Adrenal gland (tissue), 12 donors: ENCODE measurements around the gene RSAD2. TPM values are rescaled to one million over a fixed set of nuclear protein-coding genes. Genes with fewer than 3 reads are reported as not detected.
A peak's percentile ranks its signal among the peaks of the same experiment; 100 is the strongest.
"Not testable (repeated sequence)": the region's sequence is repeated elsewhere in the genome, so short reads cannot be mapped to it uniquely, and the experiment has no call there.

Source experiments
- DNase-seq, 7 donors: peaks; one replicate each; pipeline ENCODE4 v3.0.0-alpha.2; 2019 to 2020
- H3K27ac ChIP-seq, 5 donors: fragments of 200-600 bp; sonication (generic) in 4 of 5; 1 replicate in 3 of 5; 2 replicates in 2 of 5; pipeline versions ENCODE4 v1.5.1 to v1.8.0; 2016 to 2020; ENCODE audit warnings: mild to moderate bottlenecking in 1 of 5
- H3K27me3 ChIP-seq: fragments of 200-600 bp; 2 replicates; pipeline ENCODE4 v1.8.0; 2021
- H3K36me3 ChIP-seq, 2 donors: fragments of 200-600 bp; replicated peaks in 1 of 2; 1 replicate in 1 of 2; 2 replicates in 1 of 2; pipeline versions ENCODE4 v1.5.1 to v1.8.0; 2018 to 2022
- H3K4me1 ChIP-seq, 2 donors: fragments of 200-600 bp; replicated peaks in 1 of 2; 1 replicate in 1 of 2; 2 replicates in 1 of 2; pipeline versions ENCODE4 v1.5.1 to v1.8.0; 2018 to 2021
- H3K4me3 ChIP-seq, 4 donors: fragments of 200-600 bp; sonication (generic) in 3 of 4; one replicate each; pipeline ENCODE4 v1.5.1; 2016 to 2018
- H3K9me3 ChIP-seq, 3 donors: fragments of 200-600 bp; sonication (generic) in 1 of 3; replicated peaks in 1 of 3; 1 replicate in 2 of 3; 2 replicates in 1 of 3; pipeline versions ENCODE4 v1.5.1 to v1.8.0; 2016 to 2021
- POLR2A ChIP-seq, 2 donors: fragments of 450-650 bp; IDR thresholded peaks; one replicate each; pipeline ENCODE4 v1.6.1; 2017; ENCODE audit warnings: antibody characterized with exemption in 2 of 2, mild to moderate bottlenecking in 2 of 2, moderate library complexity in 1 of 2
- WGBS, 4 donors: extraction: QIAGEN DNeasy Blood & Tissue Kit in 2 of 4; methylation state at CpG; one replicate each; pipeline versions ENCODE4 v1.1.5 to v1.1.7; 2013 to 2017; 5-methylcytosine and 5-hydroxymethylcytosine counted together
- intact Hi-C, 2 donors: fragments of 100-400 bp; cut with DNase I; formaldehyde crosslinking; loops; one replicate each; pipeline versions ENCODE4 v1.14.1 to v1.15.0; 2022 to 2023
- polyA plus RNA-seq, 3 donors: library from polyadenylated mRNA; stranded (reverse); fragments of 200-250 nt in 2 of 3; fragments of 350-450 nt in 1 of 3; fragmentation: Illumina TruSeq in 1 of 3; extraction: RNeasy Lipid Tissue Mini Kit (QIAGEN cat#74804) in 1 of 3; gene quantifications; one replicate each; pipeline ENCODE4 v1.2.3, GENCODE V29; 2013 to 2014
- total RNA-seq, 9 donors: library from RNA; depleted of rRNA in 4 of 9; stranded (reverse); fragments of >200 nt in 4 of 9; fragments of 120-200 nt in 1 of 9; fragmentation: NEBNext Ultra II Directional in 1 of 9; extraction: Animal tissue kit (Norgen Biotek cat#: 25700) in 1 of 9; gene quantifications; one replicate each; pipeline versions ENCODE4 v1.1.0 to v1.2.4, GENCODE V29; 2013 to 2023
- TF ChIP-seq, protein P1 (sequence below), 6 experiments: fragments of 450-650 bp in 4 of 6; fragments of 200-600 bp in 2 of 6; sonication (generic) in 1 of 6; IDR thresholded peaks; 1 replicate in 5 of 6; 2 replicates in 1 of 6; pipeline versions ENCODE4 v1.5.1 to v1.8.0; 2016 to 2021; ENCODE audit warnings: antibody characterized with exemption in 6 of 6, mild to moderate bottlenecking in 2 of 6, moderate library complexity in 1 of 6
- donor health status: healthy with polysubstance abuse.
- donor health status: Bipolar disorder and iron deficiency.
- donor health status: DM: yes; HTN: yes; CAD: no.
- donor health status: DM: no; HTN: no; CAD: no.
- donor health status: DM: no; HTN: no; CAD: no.
- donor health status: DM: yes; HTN: yes; CAD: no.

Gene RSAD2
- total and polyA plus RNA-seq, 12 donors: 1.2 to 11.5 (median 4.1) TPM

DNA sequence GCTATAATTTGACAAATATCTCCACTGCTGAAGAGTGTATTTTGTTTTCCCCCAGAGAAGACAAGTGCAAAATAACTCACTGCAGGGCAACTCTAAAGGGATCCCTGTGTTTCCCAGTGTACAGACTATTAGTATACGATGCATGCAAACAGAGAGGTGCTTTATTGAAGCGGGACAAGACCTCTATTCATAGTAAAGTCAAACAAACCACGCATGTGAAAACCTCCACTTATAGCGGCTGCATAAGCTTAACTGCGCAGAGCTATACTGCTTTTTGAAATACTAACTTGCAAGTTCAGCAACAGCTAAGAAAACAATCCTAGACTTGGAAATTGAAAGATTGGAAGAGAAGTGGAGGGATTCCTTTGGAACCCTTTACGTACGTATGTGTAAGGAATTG is 55.3 kb downstream of the RSAD2 start:
- peaks cover 21 to 52% of the 10 kb centered on the region in 2 donors for H3K4me1 ChIP-seq
- WGBS, 4 donors: 92 to 96% (median 95%) methylated on average over 7 of the region's 7 CpGs
- DNase-seq: no peak
- H3K4me3 ChIP-seq: no peak overlapping the region
- no peak overlapping the region for H3K27ac ChIP-seq
- TF ChIP-seq, protein P1, sequence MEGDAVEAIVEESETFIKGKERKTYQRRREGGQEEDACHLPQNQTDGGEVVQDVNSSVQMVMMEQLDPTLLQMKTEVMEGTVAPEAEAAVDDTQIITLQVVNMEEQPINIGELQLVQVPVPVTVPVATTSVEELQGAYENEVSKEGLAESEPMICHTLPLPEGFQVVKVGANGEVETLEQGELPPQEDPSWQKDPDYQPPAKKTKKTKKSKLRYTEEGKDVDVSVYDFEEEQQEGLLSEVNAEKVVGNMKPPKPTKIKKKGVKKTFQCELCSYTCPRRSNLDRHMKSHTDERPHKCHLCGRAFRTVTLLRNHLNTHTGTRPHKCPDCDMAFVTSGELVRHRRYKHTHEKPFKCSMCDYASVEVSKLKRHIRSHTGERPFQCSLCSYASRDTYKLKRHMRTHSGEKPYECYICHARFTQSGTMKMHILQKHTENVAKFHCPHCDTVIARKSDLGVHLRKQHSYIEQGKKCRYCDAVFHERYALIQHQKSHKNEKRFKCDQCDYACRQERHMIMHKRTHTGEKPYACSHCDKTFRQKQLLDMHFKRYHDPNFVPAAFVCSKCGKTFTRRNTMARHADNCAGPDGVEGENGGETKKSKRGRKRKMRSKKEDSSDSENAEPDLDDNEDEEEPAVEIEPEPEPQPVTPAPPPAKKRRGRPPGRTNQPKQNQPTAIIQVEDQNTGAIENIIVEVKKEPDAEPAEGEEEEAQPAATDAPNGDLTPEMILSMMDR (IDR thresholded peaks at IDR 0.05): no peak
- no peak for TF ChIP-seq POLR2A (IDR thresholded peaks at IDR 0.05)
- no peaks in the 10 kb centered on the region for H3K36me3 ChIP-seq
- intact Hi-C loops: no loop called here
- H3K9me3 ChIP-seq: no peaks in the 10 kb centered on the region
- no peaks in the 10 kb centered on the region for H3K27me3 ChIP-seq

DNA sequence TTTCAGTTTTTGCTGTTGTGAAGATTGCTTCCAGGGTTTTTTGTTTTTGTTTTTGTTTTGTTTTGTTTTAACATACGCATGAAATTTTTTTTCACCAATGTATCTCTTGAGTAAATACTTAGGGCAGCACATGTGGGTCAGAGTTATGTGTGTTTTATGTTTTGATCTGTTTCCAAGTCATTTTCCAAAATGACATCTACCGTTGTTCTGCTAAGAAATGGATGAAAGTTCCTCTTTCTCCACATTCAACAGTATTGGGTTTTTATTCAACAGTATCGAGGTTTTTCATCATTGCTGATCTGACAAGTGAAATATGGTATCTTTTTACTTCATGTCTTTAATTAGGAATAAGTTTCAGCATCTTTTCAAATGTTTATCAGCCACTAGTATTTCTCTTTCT is 56.3 kb downstream of the RSAD2 start:
- no peak for DNase-seq
- H3K9me3 ChIP-seq: no peaks in the 10 kb centered on the region
- H3K4me1 ChIP-seq: peaks cover 16 to 41% of the 10 kb centered on the region in 2 donors
- intact Hi-C loops: no loop called here
- no peaks in the 10 kb centered on the region for H3K36me3 ChIP-seq
- no peak overlapping the region for H3K4me3 ChIP-seq
- H3K27ac ChIP-seq: no peak overlapping the region
- H3K27me3 ChIP-seq: no peaks in the 10 kb centered on the region
- TF ChIP-seq, protein P1 (IDR thresholded peaks at IDR 0.05): no peak
- no peak for TF ChIP-seq POLR2A (IDR thresholded peaks at IDR 0.05)
- 52 to 56% (median 54%) methylated on average over 3 of the region's 3 CpGs for WGBS, 4 donors

DNA sequence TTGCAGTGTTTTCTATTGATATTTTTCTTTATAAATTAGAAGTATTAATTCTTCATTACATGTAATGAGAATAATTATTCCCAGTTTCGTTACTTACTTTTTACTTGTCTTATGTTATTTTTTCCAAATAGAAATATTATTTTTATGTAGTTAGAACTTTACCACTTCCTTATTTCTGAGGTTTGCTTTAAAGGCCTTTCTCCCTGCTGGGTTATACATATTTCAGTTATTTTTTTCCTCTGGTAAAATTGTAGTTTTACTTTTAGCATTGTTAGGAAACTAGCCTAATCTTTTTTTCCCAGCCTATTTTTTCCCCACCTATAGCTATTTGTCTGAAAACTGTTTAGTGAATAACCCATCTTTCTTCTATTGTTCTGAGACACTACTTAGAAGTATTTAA is 56.8 kb downstream of the RSAD2 start:
- Histone ChIP-seq H3K27me3 (no peaks in the 10 kb centered on the region), H3K27ac (no peak overlapping the region), H3K36me3 (no peaks in the 10 kb centered on the region), H3K9me3 (no peaks in the 10 kb centered on the region), H3K4me3 (no peak overlapping the region), H3K4me1 (peaks cover 12 to 38% of the 10 kb centered on the region in 2 donors)
- TF ChIP-seq, protein P1 (IDR thresholded peaks at IDR 0.05): no peak
- TF ChIP-seq POLR2A (IDR thresholded peaks at IDR 0.05): no peak
- no peak for DNase-seq
- WGBS, 4 donors: 74 to 82% (median 79%) methylated on average over 1 of the region's 1 CpG
- intact Hi-C loops: no loop called here

DNA sequence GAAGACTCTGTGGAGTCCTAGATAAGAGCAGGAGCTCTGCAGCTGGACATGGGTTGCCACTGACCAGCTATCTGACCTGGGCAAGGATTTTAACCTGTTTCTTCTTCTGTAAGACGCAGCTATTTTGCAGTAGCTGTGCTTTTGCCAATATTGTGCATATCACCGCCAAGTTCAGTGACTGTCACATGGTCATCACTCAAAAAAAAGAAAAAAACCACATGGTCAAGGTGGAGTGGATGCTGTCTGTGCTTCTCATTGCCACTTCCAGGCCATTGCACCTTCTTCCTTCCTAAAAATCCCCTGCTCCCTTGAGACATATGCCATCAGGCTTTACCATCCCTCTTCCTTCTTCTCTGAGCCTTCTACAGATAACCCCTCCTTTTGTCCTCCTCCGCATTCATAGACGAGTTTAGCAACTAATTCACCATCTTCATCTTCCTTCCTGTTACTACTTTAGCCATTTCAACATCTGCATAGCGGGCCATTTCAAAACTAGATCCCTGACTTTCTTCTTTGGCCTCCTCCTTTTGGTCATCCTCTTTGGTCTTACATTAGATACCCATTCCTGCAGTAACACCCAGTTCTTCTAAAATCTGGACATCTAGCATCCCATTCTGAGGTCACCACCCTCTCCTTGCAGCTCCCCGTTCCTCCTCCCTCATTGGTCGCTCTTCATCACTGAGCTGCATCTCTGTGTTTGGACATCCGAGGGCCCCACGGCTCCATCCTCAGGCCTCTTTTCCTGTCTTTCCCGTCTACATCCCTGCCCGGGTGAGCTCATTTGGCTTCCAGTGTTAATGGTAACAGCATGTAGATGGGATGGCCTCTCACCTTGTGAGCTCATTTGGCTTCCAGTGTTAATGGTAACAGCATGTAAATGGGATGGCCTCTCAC is 57.4 kb downstream of the RSAD2 start:
- WGBS, 4 donors: 82 to 89% (median 86%) methylated on average over 11 of the region's 11 CpGs
- intact Hi-C loops: no loop called here
- H3K4me3 ChIP-seq: no peak overlapping the region

DNA sequence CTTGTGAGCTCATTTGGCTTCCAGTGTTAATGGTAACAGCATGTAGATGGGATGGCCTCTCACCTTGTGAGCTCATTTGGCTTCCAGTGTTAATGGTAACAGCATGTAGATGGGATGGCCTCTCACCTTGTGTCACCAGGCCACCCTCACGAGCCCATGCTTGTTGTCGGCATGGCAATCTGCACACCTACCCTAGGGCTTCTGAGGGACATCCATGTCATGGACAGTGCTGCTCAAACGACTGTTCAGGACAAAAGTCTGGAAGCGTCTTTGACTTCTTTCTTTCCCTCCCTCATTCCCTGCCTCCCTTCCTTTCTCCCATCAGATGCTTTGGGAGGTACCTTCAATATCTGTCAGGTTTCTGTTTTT is 58.1 kb downstream of the RSAD2 start:
- H3K27ac ChIP-seq, H3K9me3 ChIP-seq, H3K36me3 ChIP-seq, H3K27me3 ChIP-seq, H3K4me3 ChIP-seq, intact Hi-C loops: not testable (repeated sequence)
- peak in 1 of 7 donors; percentile 48 for DNase-seq
- WGBS, 4 donors: 84 to 93% (median 89%) methylated on average over 2 to 4 of the region's 4 CpGs
- H3K4me1 ChIP-seq: peaks cover 4 to 32% of the 10 kb centered on the region in 2 donors

More for the DNA sequence above, 57.4 kb downstream of the RSAD2 start:
- H3K27me3 ChIP-seq: no peaks in the 10 kb centered on the region
- no peaks in the 10 kb centered on the region for H3K36me3 ChIP-seq
- no peaks in the 10 kb centered on the region for H3K9me3 ChIP-seq
- TF ChIP-seq, protein P1 (IDR thresholded peaks at IDR 0.05): no peak
- TF ChIP-seq POLR2A (IDR thresholded peaks at IDR 0.05): no peak
- DNase-seq: peak in 2 of 7 donors; percentile 13 to 30
- H3K4me1 ChIP-seq: peaks cover 5 to 37% of the 10 kb centered on the region in 2 donors
- H3K27ac ChIP-seq: no peak overlapping the region
